ENCODE measurements around the gene PRR5L. TPM values are rescaled to one million over a fixed set of nuclear protein-coding genes. Genes with fewer than 3 reads are reported as not detected.

The PRR5L gene
- total RNA-seq, 6 experiments from 2014 or later = 19.9 to 27.5 (median 24.9) TPM

DNA sequence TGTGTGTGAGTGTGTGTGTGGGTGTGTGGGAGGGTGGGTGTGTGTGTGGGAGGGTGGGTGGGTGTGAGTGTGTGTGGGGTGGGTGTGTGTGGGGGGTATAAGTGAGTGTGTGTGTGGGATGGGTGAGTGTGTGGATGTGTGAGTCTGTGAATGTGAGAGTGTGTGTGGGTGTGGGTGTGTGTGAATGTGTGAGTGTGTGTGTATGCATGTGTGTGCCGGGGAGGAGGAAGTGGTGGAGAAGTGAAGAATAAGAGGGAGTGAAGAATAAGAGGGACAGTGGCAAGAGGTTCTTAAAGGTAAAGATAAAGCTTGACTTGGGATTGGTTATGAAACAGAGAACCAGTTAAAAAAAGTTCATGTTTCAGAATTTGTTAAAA, 54.0 kb downstream of the PRR5L start:
- no peaks in the 10 kb centered on the region for H3K9me3 Mint-ChIP-seq
- DNase-seq = no peak
- H3K27me3 Mint-ChIP-seq (ENCODE audit: insufficient read depth) = peaks cover 3% of the 10 kb centered on the region
- no peak overlapping the region for H3K27ac Mint-ChIP-seq
- no peaks in the 10 kb centered on the region for H3K36me3 Mint-ChIP-seq (ENCODE audit: low read depth)
- TF ChIP-seq, protein P1, sequence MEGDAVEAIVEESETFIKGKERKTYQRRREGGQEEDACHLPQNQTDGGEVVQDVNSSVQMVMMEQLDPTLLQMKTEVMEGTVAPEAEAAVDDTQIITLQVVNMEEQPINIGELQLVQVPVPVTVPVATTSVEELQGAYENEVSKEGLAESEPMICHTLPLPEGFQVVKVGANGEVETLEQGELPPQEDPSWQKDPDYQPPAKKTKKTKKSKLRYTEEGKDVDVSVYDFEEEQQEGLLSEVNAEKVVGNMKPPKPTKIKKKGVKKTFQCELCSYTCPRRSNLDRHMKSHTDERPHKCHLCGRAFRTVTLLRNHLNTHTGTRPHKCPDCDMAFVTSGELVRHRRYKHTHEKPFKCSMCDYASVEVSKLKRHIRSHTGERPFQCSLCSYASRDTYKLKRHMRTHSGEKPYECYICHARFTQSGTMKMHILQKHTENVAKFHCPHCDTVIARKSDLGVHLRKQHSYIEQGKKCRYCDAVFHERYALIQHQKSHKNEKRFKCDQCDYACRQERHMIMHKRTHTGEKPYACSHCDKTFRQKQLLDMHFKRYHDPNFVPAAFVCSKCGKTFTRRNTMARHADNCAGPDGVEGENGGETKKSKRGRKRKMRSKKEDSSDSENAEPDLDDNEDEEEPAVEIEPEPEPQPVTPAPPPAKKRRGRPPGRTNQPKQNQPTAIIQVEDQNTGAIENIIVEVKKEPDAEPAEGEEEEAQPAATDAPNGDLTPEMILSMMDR (IDR thresholded peaks at IDR 0.05) = no peak
- peaks cover 43% of the 10 kb centered on the region for H3K4me1 Mint-ChIP-seq (ENCODE audit: low read depth)
- no peak overlapping the region for H3K4me3 Mint-ChIP-seq

DNA sequence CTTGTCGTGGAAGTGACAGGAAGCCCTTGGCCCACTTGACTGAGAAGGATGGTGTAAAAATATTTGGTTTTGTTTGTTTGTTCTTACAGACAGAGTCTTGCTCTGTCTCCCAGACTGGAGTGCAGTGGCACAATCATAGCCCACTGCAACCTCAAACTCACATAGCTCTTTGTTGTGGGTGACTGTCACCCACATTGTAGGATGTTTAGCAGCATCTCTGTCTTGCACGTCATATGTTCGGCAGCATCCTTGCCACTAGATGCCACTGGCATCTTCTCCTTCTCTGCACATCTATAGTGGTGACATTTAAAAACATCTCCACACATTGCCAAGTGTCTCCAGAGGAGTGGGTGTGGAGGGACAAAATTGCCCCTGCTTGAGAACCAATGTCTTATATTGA, 56.8 kb downstream of the PRR5L start:
- Mint-ChIP-seq H3K27me3 (ENCODE audit: insufficient read depth) (peaks cover 2% of the 10 kb centered on the region; the same call in 1 of the 2 replicates), H3K4me3 (no peak overlapping the region), H3K4me1 (ENCODE audit: low read depth) (peaks cover 71% of the 10 kb centered on the region), H3K27ac (peak overlapping the region; percentile 91; the same call in 1 of the 2 replicates), H3K9me3 (no peaks in the 10 kb centered on the region), H3K36me3 (ENCODE audit: low read depth) (no peaks in the 10 kb centered on the region)
- DNase-seq = no peak
- TF ChIP-seq, protein P1 (IDR thresholded peaks at IDR 0.05) = no peak; the same call in 1 of the 2 replicates

DNA sequence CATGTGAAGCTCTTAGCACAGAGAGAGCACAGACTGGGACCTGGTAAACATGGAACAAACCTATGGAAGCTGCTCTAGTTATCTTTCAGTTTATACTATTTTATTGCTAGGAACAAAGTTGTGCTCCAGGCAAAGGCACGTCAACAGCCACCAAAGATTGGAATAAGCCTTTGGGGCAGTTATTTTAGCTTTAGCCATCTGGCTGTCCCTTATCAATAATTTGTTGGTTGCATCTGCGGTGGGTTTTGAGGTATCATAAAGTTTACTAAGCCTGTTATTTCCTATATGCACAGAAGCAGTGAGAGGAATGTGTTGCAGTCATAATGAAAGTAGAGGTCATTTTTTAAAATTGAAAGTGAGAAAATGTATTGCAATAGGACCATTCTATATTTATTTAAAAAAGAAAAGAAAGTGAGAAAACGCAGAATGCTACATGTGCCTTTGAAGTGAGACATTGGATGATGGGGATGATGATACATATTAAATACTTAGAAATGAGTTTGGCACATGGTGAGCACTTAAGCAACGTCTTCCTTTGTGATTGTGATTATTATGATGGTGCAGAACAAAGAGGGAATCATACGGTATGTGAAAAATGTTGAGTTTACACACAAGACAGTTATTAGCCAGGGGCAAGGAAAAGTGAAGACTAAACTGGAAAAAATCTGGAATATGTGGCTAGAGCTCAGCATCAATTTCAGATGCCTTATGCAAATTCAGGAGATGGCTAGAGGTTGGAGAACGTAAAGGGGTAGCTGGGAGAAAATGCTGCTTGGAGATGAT, 58.3 kb downstream of the PRR5L start:
- Mint-ChIP-seq H3K36me3 (ENCODE audit: low read depth) (no peaks in the 10 kb centered on the region), H3K27ac (peak overlapping the region; percentile 91), H3K9me3 (no peaks in the 10 kb centered on the region), H3K27me3 (ENCODE audit: insufficient read depth) (peaks cover 2% of the 10 kb centered on the region; the same call in 1 of the 2 replicates), H3K4me3 (peak overlapping the region; percentile 85), H3K4me1 (ENCODE audit: low read depth) (peaks cover 82% of the 10 kb centered on the region)
- peak; percentile 93 for DNase-seq
- TF ChIP-seq, protein P1 (IDR thresholded peaks at IDR 0.05) = no peak

DNA sequence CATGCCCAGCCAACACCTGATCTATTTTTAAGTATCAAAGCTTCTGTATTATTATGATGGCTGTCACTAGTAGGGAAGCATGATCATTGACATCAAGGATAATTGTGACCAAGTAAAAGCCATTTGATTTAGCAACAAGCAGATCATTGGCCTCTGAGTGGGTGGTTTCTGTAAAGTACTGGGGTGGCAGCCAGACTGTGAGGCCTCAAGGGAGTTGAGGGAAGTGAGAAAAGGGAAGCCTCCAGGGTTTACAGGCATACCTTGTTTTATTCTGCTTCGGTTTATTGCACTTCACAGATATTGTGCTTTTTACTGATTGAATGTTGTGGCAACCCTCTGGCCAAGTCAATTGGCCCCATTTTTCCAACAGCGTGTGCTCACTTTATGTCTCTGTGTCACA, 60.1 kb downstream of the PRR5L start:
- DNase-seq = no peak
- Mint-ChIP-seq H3K9me3 (no peaks in the 10 kb centered on the region), H3K36me3 (ENCODE audit: low read depth) (no peaks in the 10 kb centered on the region), H3K4me1 (ENCODE audit: low read depth) (peaks cover 90% of the 10 kb centered on the region), H3K27me3 (ENCODE audit: insufficient read depth) (peaks cover 2% of the 10 kb centered on the region; the same call in 1 of the 2 replicates), H3K4me3 (0 out of 2 replicates have a peak overlapping the region, but pooled peaks have one; percentile 44), H3K27ac (peak overlapping the region; percentile 71; the same call in 1 of the 2 replicates)
- TF ChIP-seq, protein P1 (IDR thresholded peaks at IDR 0.05) = no peak

DNA sequence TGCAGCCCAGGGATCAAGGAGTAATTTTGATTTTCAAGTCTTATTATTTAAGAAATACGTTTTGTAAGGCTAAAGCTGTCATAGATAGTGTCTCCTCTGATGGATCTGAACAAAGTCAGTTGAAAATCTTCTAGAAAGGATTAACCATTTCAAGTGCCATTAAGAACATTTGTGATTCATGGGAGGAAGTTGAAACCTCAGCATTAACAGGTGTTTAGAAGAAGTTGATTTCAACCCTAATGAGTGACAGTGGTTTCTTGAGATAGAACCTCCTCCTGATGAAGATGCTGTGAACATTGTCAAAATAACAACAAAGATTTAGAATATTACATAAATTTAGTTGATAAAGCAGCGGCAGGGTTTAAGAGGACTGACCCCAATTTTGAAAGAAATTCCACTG, 61.7 kb downstream of the PRR5L start:
- Mint-ChIP-seq H3K4me3 (no peak overlapping the region), H3K4me1 (ENCODE audit: low read depth) (peaks cover 96% of the 10 kb centered on the region), H3K36me3 (ENCODE audit: low read depth) (no peaks in the 10 kb centered on the region), H3K27ac (no peak overlapping the region), H3K27me3 (ENCODE audit: insufficient read depth) (no peaks in the 10 kb centered on the region), H3K9me3 (no peaks in the 10 kb centered on the region)
- TF ChIP-seq, protein P1 (IDR thresholded peaks at IDR 0.05) = no peak
- no peak for DNase-seq
